Measurements from ENCODE around the gene SF1.

- TF ChIP-seq RAD21 (IDR thresholded peaks at IDR 0.05; ENCODE audit: low read length) (no peak), CTCF (IDR thresholded peaks at IDR 0.05) (no peak), NRF1 (IDR thresholded peaks at IDR 0.05; ENCODE audit: low read depth, low read length) (no peak), RXRA (IDR thresholded peaks at IDR 0.05; ENCODE audit: borderline replicate concordance, low read depth) (no peak), TAF1 (IDR thresholded peaks at IDR 0.05; ENCODE audit: borderline replicate concordance, low read depth, low read length) (no peak), FOXJ3 (CRISPR knock-in tag; IDR thresholded peaks at IDR 0.05) (no peak)
- TF ChIP-seq, protein P1, sequence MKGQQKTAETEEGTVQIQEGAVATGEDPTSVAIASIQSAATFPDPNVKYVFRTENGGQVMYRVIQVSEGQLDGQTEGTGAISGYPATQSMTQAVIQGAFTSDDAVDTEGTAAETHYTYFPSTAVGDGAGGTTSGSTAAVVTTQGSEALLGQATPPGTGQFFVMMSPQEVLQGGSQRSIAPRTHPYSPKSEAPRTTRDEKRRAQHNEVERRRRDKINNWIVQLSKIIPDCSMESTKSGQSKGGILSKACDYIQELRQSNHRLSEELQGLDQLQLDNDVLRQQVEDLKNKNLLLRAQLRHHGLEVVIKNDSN (IDR thresholded peaks at IDR 0.05; ENCODE audit: borderline replicate concordance, low read depth): no peak
- TF ChIP-seq, protein P2, sequence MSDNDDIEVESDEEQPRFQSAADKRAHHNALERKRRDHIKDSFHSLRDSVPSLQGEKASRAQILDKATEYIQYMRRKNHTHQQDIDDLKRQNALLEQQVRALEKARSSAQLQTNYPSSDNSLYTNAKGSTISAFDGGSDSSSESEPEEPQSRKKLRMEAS (IDR thresholded peaks at IDR 0.05; ENCODE audit: low read depth): no peak
Observed at GRCh38 chr11:64718084-64718779, 60.1 kb downstream of the SF1 start.

Data from SK-N-SH (cell line).